Subcutaneous adipose tissue (tissue), 4 donors: Measurements from ENCODE around the gene GSC. TPM values are rescaled to one million over a fixed set of nuclear protein-coding genes. Genes with fewer than 3 reads are reported as not detected.

Experiments used
- CTCF ChIP-seq: fragments of 450-650 bp; IDR thresholded peaks from one replicate; pipeline ENCODE4 v1.5.1; 2016; ENCODE audit warnings: low read depth, mild to moderate bottlenecking, control low read depth, antibody characterized with exemption, moderate library complexity
- total RNA-seq, 4 donors: library from RNA; depleted of rRNA; stranded (reverse); fragments of >200 nt; gene quantifications; one replicate each; pipeline ENCODE4 v1.1.0, GENCODE V29; 2016

GSC gene
- total RNA-seq, 4 donors from 2014 or later, result 6.0 to 13.7 (median 8.0) TPM

GRCh38 chr14:94728950-94729349, 41.0 kb downstream of the GSC start:
- TF ChIP-seq CTCF, result no peak

- no peak for TF ChIP-seq CTCF
Observed at GRCh38 chr14:94724993-94725392, 44.9 kb downstream of the GSC start.

GRCh38 chr14:94722397-94722796, 47.5 kb downstream of the GSC start:
- TF ChIP-seq CTCF, result no peak

Other genes starting within 250 kb of the GSC start
- gene SERPINA4, start 208.7 kb downstream of the GSC start, total RNA-seq, result not detected
- gene SERPINA5, start 188.7 kb downstream of the GSC start, total RNA-seq, result 1 to 10 TPM; 2.0 to 5.5 (median 3.2) TPM
- gene SERPINA3, start 157.7 kb downstream of the GSC start, total RNA-seq, result 100 to 1,000 TPM in 2 of 4 donors, 10 to 100 TPM in 1, 1 to 10 TPM in 1; 4.9 to 159 (median 82.0) TPM